K562 (cell line): ENCODE results near the gene HPSE2. TPM values are rescaled to one million over a fixed set of nuclear protein-coding genes. Genes with fewer than 3 reads are reported as not detected.

Experiments
- ATAC-seq: fragments of 200-7000 bp; cut with Tn5 transposase; 3 replicates; pipeline ENCODE4 v1.9.1; 2020; ENCODE audit warnings: moderate library complexity
- BruUV-seq: library from RNA; stranded (reverse); fragments of 400-500 nt; replicated peaks from 2 replicates; lab custom pipeline; 2021; lab: Mats Ljungman, UMichigan
- CTCF ChIA-PET: fragments of 300-600 bp; formaldehyde crosslinking; extraction: SDS; loops from one replicate; lab custom pipeline; 2021; ENCODE audit warnings: low intra/inter-chr PET ratio; lab: Yijun Ruan, JAX
- POLR2A ChIA-PET: fragments of 300-600, 350-650 bp; sonication (Branson Sonifier 250); formaldehyde crosslinking; extraction: SDS; loops from one replicate; lab custom pipeline; 2021; ENCODE audit warnings: antibody characterized with exemption, inconsistent platforms; lab: Yijun Ruan, JAX
- DNase-seq, 4 experiments: peaks; one replicate each; pipeline versions ENCODE4 v3.0.0 to v3.0.0-alpha.2; 2011 to 2018; ENCODE audit warnings: low spot score in 3 of 4, mixed read lengths in 3 of 4; ENCODE audit errors: extremely low read depth in 1 of 4
- FAIRE-seq: peaks from 2 replicates; lab custom pipeline; 2011; peaks lifted over from hg19 to GRCh38; lab: Jason Lieb, UNC
- H2AFZ ChIP-seq: 2 replicates; pipeline ENCODE4 v1.6.0; 2011; ENCODE audit warnings: low read depth, low read length, control low read depth, inconsistent platforms
- H3K27ac ChIP-seq: fragments of 200-600 bp; 3 replicates; pipeline ENCODE4 v1.8.0; 2011; ENCODE audit warnings: low read depth, mild to moderate bottlenecking, control low read depth, inconsistent platforms, low read length, moderate library complexity, mixed read lengths; ENCODE audit errors: extremely low read depth
- H3K27me3 ChIP-seq, 2 experiments: fragments of 300-600 bp in 1 of 2; 2 replicates in 1 of 2; 3 replicates in 1 of 2; pipeline versions ENCODE4 v1.6.0 to v1.8.0; 2011; ENCODE audit warnings: inconsistent platforms in 2 of 2, low read length in 2 of 2, mild to moderate bottlenecking in 1 of 2, mixed read lengths in 1 of 2, moderate library complexity in 1 of 2; ENCODE audit not compliant: control insufficient read depth in 2 of 2, insufficient read depth in 2 of 2
- H3K36me3 ChIP-seq: fragments of 300-600 bp; 3 replicates; pipeline ENCODE4 v1.8.0; 2011; ENCODE audit warnings: mild to moderate bottlenecking, low read length, inconsistent platforms; ENCODE audit not compliant: control insufficient read depth, insufficient read depth
- H3K4me1 ChIP-seq, 2 experiments: fragments of 200-600 bp in 1 of 2; replicated peaks in 1 of 2; 2 replicates in 1 of 2; 3 replicates in 1 of 2; pipeline versions ENCODE4 v1.5.1 to v1.8.0; 2011; ENCODE audit warnings: inconsistent platforms in 2 of 2, low read length in 2 of 2, mild to moderate bottlenecking in 1 of 2, mixed read lengths in 1 of 2, moderate library complexity in 1 of 2; ENCODE audit not compliant: control insufficient read depth in 2 of 2, insufficient read depth in 2 of 2
- H3K4me2 ChIP-seq: 2 replicates; pipeline ENCODE4 v1.6.1; 2011; ENCODE audit warnings: low read length, control low read depth, inconsistent platforms, mixed read lengths; ENCODE audit not compliant: insufficient read depth
- H3K4me3 ChIP-seq: fragments of 200-600 bp; sonication (generic), shearing (Covaris generic); 2 replicates; pipeline ENCODE4 v1.5.1; 2016; ENCODE audit warnings: control low read depth, inconsistent platforms
- H3K79me2 ChIP-seq: fragments of 200-600 bp; 3 replicates; pipeline ENCODE4 v1.8.0; 2011; ENCODE audit warnings: low read length, inconsistent platforms; ENCODE audit not compliant: control insufficient read depth, insufficient read depth
- H3K9ac ChIP-seq, 2 experiments: 2 replicates each; pipeline versions ENCODE4 v1.6.0 to v1.6.1; 2011; ENCODE audit warnings: low read depth in 2 of 2, low read length in 2 of 2, control low read depth in 1 of 2, inconsistent platforms in 1 of 2, mild to moderate bottlenecking in 1 of 2, mixed read lengths in 1 of 2; ENCODE audit not compliant: insufficient read depth in 1 of 2
- H3K9me1 ChIP-seq: one replicate; pipeline ENCODE4 v1.6.0; 2011; ENCODE audit warnings: inconsistent platforms, mild to moderate bottlenecking, low read length, moderate library complexity; ENCODE audit not compliant: control insufficient read depth, insufficient read depth
- H3K9me3 ChIP-seq: replicated peaks from 2 replicates; pipeline ENCODE4 v1.5.1; 2011; ENCODE audit warnings: low read depth, low read length, inconsistent platforms; ENCODE audit not compliant: control insufficient read depth, insufficient read depth
- H4K20me1 ChIP-seq: replicated peaks from 2 replicates; pipeline ENCODE4 v1.6.1; 2011; ENCODE audit warnings: low read length, inconsistent platforms, mixed read lengths; ENCODE audit not compliant: control insufficient read depth, insufficient read depth
- ATF7 ChIP-seq: fragments of 450-650 bp; IDR thresholded peaks from 2 replicates; pipeline ENCODE4 v1.7.1; 2014; ENCODE audit warnings: mild to moderate bottlenecking, moderate library complexity
- CBFB ChIP-seq: sonication (generic); formaldehyde crosslinking; IDR thresholded peaks from 2 replicates; pipeline ENCODE4 v1.4.0; 2020; ENCODE audit warnings: mild to moderate bottlenecking, missing genetic modification reagents
- E2F3 ChIP-seq: fragments of 250-450 bp; sonication (Bioruptor Pico); IDR thresholded peaks from 2 replicates; pipeline ENCODE4 v1.4.0; 2020; ENCODE audit warnings: mild to moderate bottlenecking
- E2F4 ChIP-seq: sonication (generic); formaldehyde crosslinking; IDR thresholded peaks from 2 replicates; pipeline ENCODE4 v1.8.0; 2022; ENCODE audit warnings: mild to moderate bottlenecking, low read depth, missing genetic modification reagents
- NONO ChIP-seq, 2 experiments: fragments of 200-400 bp in 1 of 2; fragments of 450-650 bp in 1 of 2; formaldehyde crosslinking in 1 of 2; IDR thresholded peaks; 2 replicates each; pipeline ENCODE4 v1.6.1; 2017; ENCODE audit warnings: low read depth in 2 of 2, mild to moderate bottlenecking in 2 of 2, moderate library complexity in 2 of 2, low read length in 1 of 2
- PRPF4 ChIP-seq: fragments of 200-400 bp; formaldehyde crosslinking; IDR thresholded peaks from one replicate; pipeline ENCODE4 v1.6.1; 2017; ENCODE audit warnings: low read length, low read depth, mild to moderate bottlenecking; ENCODE audit not compliant: insufficient read depth, poor library complexity, severe bottlenecking
- ZNF717 ChIP-seq: fragments of 250-450 bp; sonication (Bioruptor Pico); IDR thresholded peaks from 2 replicates; pipeline ENCODE4 v1.5.0; 2021
- WGBS: fragments of 100-300 bp; shearing (Covaris generic); methylation state at CpG from one replicate; pipeline ENCODE4 v1.1.6; 2016; ENCODE audit warnings: low coverage, mixed read lengths; ENCODE audit not compliant: insufficient coverage; ENCODE audit errors: missing lambda C conversion rate; 5-methylcytosine and 5-hydroxymethylcytosine counted together
- in situ Hi-C: fragments of 300-500 bp; cut with MboI; formaldehyde crosslinking; loops from 4 replicates; pipeline ENCODE4 v1.15.0; 2018; ENCODE audit warnings: inconsistent platforms, mixed read lengths
- intact Hi-C: fragments of 100-400 bp; cut with micrococcal nuclease; formaldehyde crosslinking; loops from 2 replicates; pipeline ENCODE4 v1.14.2; 2022
- polyA plus RNA-seq, 8 experiments: library from polyadenylated mRNA; depleted of rRNA in 4 of 8; stranded (reverse) in 5 of 8; unstranded in 3 of 8; fragments of >200 nt; fragmentation: Nextera tagmentation in 2 of 8; fragmentation: Illumina TruSeq in 1 of 8; extraction: Ambion mirVana in 2 of 8; extraction: Trizol in 1 of 8; gene quantifications; 2 replicates each; pipeline versions ENCODE4 v1.2.1 to v1.2.3, GENCODE V29; 2011 to 2014; ENCODE audit warnings: inconsistent platforms in 1 of 8, missing spikeins in 1 of 8
- total RNA-seq, 7 experiments: library from RNA; depleted of rRNA in 6 of 7; stranded (reverse); fragments of >200 nt in 6 of 7; fragmentation: Illumina TruSeq in 2 of 7; extraction: Trizol in 2 of 7; gene quantifications; 2 replicates each; pipeline versions ENCODE4 v1.2.1 to v1.2.3, GENCODE V29; 2011 to 2021; ENCODE audit warnings: low replicate concordance in 1 of 7

The HPSE2 gene
- total and polyA plus RNA-seq, 9 of the 15 experiments (the other 6 are each of a cell fraction or from before 2014, with no cell fraction given): 0.03 to 0.10 (median 0.04) TPM; not detected in 2

DNA sequence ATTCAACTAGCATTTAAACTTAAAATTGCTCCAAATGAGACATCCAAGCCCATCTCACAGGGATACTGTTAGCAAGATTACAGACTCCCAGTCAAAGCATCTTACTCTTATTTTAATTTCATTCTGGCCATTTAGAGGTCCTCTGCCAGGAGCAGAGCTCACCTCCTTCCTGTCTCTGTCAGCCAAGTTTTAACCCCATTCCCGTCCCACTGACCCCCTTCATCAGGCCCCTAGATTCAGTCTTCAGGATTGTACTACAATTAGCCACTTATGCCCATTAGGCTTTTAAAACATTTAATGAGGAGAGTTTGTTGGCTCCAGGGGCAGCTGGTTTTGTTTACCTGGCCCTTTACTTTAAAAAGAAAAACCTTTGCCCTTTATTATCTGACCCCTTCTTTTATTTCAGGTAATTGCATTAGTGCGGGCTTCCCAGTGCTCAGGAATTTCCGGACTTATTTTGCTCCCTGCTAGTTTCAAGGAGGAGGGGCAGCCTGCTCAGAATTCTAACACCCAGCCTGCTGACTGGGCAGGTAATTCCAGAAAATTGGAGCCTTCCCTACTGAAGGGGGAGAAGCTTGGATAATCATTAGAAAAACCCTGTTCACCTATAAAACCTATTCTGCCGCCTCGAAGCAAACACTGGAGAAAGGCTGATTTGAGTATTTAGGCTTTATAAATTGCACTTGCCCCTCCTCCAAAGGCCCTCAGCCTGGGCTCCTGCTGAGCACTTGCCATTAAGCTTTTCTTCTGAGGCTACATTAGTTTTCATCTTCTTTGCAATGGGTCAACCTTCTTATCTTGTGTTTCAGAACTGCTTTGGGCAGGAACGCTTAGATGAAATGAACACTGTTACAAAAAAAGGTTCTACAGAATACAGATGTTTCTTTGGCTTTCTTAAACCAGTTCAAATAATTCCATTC, 588.4 kb downstream of the HPSE2 start:
- TF ChIP-seq E2F4 (no peak), E2F3 (CRISPR knock-in tag) (no peak), NONO (IDR thresholded peaks at IDR 0.05; ENCODE audit: low read depth in 2 of 2, low read length in 1 of 2) (no peak), CBFB (CRISPR knock-in tag) (no peak), ATF7 (no peak), ZNF717 (CRISPR knock-in tag) (no peak), PRPF4 (no peak)
- Histone ChIP-seq H3K9ac (no peak overlapping the region), H3K27ac (no peak overlapping the region), H2AFZ (no peak overlapping the region), H3K9me3 (no peaks in the 10 kb centered on the region), H3K27me3 (no peaks in the 10 kb centered on the region; a peak in 1 of 5 replicates), H4K20me1 (no peaks in the 10 kb centered on the region), H3K79me2 (no peaks in the 10 kb centered on the region), H3K4me2 (no peak overlapping the region), H3K36me3 (no peaks in the 10 kb centered on the region), H3K4me3 (no peak overlapping the region), H3K4me1 (no peaks in the 10 kb centered on the region), H3K9me1 (no peaks in the 10 kb centered on the region)
- ATAC-seq (no peak), FAIRE-seq (no peak), DNase-seq (no peak)
- POLR2A ChIA-PET: no interaction called here
- 0% methylated on average over 4 of the region's 6 CpGs for WGBS
- no TSS peak for BruUV-seq
- in situ Hi-C loops (no loop called here), intact Hi-C loops (no loop called here)
- CTCF ChIA-PET: no interaction called here
